Esophagus muscularis mucosa (tissue), 3 donors: ENCODE results near the gene EFCAB8.

Experiments used
- CTCF ChIP-seq, 3 experiments: fragments of 200-600 bp in 2 of 3; fragments of 450-650 bp in 1 of 3; sonication (generic) in 2 of 3; IDR thresholded peaks; one replicate each; pipeline ENCODE4 v1.5.1; 2017 to 2019; ENCODE audit warnings: antibody characterized with exemption in 3 of 3, mild to moderate bottlenecking in 2 of 3, moderate library complexity in 1 of 3
- POLR2A ChIP-seq: fragments of 450-650 bp; IDR thresholded peaks from one replicate; pipeline ENCODE4 v1.6.1; 2017; ENCODE audit warnings: antibody characterized with exemption, moderate library complexity, mild to moderate bottlenecking, low read depth
- POLR2AphosphoS5 ChIP-seq, 2 donors: sonication (generic); formaldehyde crosslinking; IDR thresholded peaks; one replicate each; pipeline ENCODE4 v1.6.1; 2017; ENCODE audit warnings: antibody characterized with exemption in 2 of 2

- TF ChIP-seq CTCF (IDR thresholded peaks at IDR 0.05) = no peak
- TF ChIP-seq POLR2A = no peak
- TF ChIP-seq POLR2AphosphoS5 (IDR thresholded peaks at IDR 0.05) = no peak
Observed at GRCh38 chr20:32912688-32913087, 54.0 kb downstream of the EFCAB8 start.
